Measurements from ENCODE around the gene INTS3. TPM values are rescaled to one million over a fixed set of nuclear protein-coding genes. Genes with fewer than 3 reads are reported as not detected.

INTS3 gene
- total and polyA plus RNA-seq, 3 experiments from 2014 or later: 11.9 to 61.1 (median 58.2) TPM

DNA sequence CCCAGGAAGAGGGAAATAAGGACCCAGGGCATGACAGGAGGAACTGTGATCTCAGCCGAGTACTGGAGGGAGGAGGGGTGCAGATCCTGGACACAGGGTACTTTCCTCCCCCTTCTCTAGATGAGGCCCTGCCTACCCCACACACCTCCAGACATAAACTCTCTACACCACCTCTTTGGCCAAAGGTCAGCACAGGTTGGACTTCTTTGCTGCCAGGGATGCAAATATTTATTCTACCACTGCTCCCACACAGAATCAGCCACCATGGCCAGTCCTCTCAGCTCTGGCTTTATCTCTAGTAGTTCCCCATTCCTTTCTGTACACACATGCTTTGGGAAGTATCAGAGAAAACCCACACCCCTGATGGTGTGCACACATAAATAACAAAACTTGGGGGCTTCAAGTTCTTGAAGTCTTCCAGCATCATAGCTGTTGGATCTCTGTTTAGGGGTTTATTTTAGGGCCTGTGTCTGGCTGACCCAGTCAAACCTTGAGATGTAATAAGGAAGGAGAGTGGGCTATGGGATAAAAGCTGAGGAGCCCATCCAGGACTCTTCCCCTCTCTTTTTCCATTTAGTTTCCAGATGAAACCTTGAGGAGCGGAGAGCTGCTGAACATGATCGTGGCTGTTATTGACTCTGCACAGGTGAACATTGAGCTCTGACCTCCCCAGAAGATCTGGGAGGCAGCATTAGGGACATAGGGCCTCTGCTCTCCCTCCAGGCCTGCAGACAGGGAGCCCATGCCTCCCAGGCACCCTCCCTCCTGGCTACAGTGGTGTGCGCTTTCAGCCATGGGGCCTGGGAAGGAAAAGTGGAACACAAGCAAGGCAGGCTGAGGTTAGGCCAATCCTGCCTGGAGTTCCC, 40.7 kb downstream of the INTS3 start:
- no peaks in the 10 kb centered on the region for H3K4me1 ChIP-seq (ENCODE audit: insufficient read depth, low read length)
- H3K9me3 ChIP-seq (ENCODE audit: low read length): no peaks in the 10 kb centered on the region
- Mint-ChIP-seq H3K27ac (peak overlapping the region in 2 of 8 donors; percentile 63 to 83), H3K4me1 (peaks cover 2 to 3% (median 3%) of the 10 kb centered on the region in 3 donors), H3K9me3 (no peaks in the 10 kb centered on the region), H3K27me3 (no peaks in the 10 kb centered on the region), H3K4me3 (no peak overlapping the region), H3K36me3 (peaks cover 0 to 80% (median 10%) of the 10 kb centered on the region in 3 donors)
- no peak for DNase-seq
- no peak overlapping the region for H3K4me3 ChIP-seq (ENCODE audit: low read length)
- no peak overlapping the region for H3K27ac ChIP-seq (ENCODE audit: low read depth, low read length)
- ChIA-PET POLR2A (no interaction called here), CTCF (no interaction called here)
- H3K36me3 ChIP-seq (ENCODE audit: insufficient read depth, low read length): peaks cover 26% of the 10 kb centered on the region
- H3K27me3 ChIP-seq (ENCODE audit: insufficient read depth, low read length, poor library complexity, severe bottlenecking): no peaks in the 10 kb centered on the region

DNA sequence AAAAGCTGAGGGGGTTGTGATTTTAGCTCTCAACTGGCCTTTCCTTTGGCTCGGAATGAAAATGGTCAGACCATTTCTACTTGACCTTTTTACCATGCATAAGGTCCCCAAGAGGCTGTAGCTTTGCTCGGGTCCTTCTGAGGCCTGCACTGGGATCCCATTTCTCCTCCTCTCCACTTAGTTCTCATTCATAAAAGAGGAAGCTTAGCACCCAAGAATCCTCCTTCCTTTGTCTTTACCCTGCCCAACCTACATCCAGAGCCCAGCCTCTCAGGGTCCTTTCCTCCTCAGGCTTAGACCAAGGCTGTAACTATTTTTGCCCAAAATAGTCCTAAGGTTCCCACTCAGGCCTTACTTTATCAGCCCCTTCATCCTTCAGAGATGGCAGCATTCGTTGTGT, 41.4 kb downstream of the INTS3 start:
- H3K9me3 ChIP-seq (ENCODE audit: low read length): no peaks in the 10 kb centered on the region
- Mint-ChIP-seq H3K4me3 (no peak overlapping the region), H3K27ac (peak overlapping the region in 3 of 8 donors; percentile 32 to 63 (median 47)), H3K4me1 (peaks cover 9 to 10% (median 10%) of the 10 kb centered on the region in 3 donors), H3K36me3 (peaks cover 0 to 75% (median 10%) of the 10 kb centered on the region in 3 donors), H3K27me3 (no peaks in the 10 kb centered on the region), H3K9me3 (no peaks in the 10 kb centered on the region)
- peaks cover 20% of the 10 kb centered on the region for H3K36me3 ChIP-seq (ENCODE audit: insufficient read depth, low read length)
- ChIA-PET POLR2A (no interaction called here), CTCF (no interaction called here)
- no peaks in the 10 kb centered on the region for H3K27me3 ChIP-seq (ENCODE audit: insufficient read depth, low read length, poor library complexity, severe bottlenecking)
- H3K4me1 ChIP-seq (ENCODE audit: insufficient read depth, low read length): peaks cover 3% of the 10 kb centered on the region
- no peak overlapping the region for H3K27ac ChIP-seq (ENCODE audit: low read depth, low read length)
- no peak for DNase-seq
- H3K4me3 ChIP-seq (ENCODE audit: low read length): no peak overlapping the region

DNA sequence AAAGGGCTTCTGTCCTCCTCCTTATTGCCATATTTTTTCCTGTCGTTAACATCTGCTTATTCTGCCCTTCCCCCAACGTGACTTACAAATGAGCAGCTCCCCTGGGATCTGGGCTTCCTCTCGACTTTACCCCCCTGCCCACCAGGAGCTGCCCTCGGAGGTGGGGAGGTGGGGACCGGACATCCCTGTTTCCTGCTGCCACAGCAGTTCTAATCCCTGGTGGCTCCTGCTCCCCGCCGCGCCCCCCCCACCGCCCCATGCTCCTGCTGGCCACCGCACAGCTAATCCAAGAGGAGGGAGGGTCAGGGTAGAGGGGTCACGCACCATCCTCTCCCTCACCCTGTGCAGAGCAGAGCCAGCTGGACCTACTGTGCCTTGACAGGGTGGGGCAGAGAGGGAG, 42.9 kb downstream of the INTS3 start:
- Histone ChIP-seq H3K9me3 (ENCODE audit: low read length) (no peaks in the 10 kb centered on the region), H3K4me3 (ENCODE audit: low read length) (no peak overlapping the region), H3K27ac (ENCODE audit: low read depth, low read length) (no peak overlapping the region), H3K27me3 (ENCODE audit: insufficient read depth, low read length, poor library complexity, severe bottlenecking) (no peaks in the 10 kb centered on the region), H3K36me3 (ENCODE audit: insufficient read depth, low read length) (peaks cover 20% of the 10 kb centered on the region), H3K4me1 (ENCODE audit: insufficient read depth, low read length) (peaks cover 11% of the 10 kb centered on the region)
- H3K36me3 Mint-ChIP-seq: peaks cover 0 to 63% (median 10%) of the 10 kb centered on the region in 3 donors
- DNase-seq: no peak
- no peaks in the 10 kb centered on the region for H3K9me3 Mint-ChIP-seq
- no peak overlapping the region for H3K4me3 Mint-ChIP-seq
- H3K27ac Mint-ChIP-seq: peak overlapping the region in 1 of 8 donors; percentile 26
- H3K27me3 Mint-ChIP-seq: no peaks in the 10 kb centered on the region
- H3K4me1 Mint-ChIP-seq: peaks cover 18 to 21% (median 19%) of the 10 kb centered on the region in 3 donors
- ChIA-PET POLR2A (interaction anchor here (0.6 kb wide), 1 partner anchor 36 kb away, joined by 4 read pairs; no protein-coding TSS in a partner anchor), CTCF (no interaction called here)

DNA sequence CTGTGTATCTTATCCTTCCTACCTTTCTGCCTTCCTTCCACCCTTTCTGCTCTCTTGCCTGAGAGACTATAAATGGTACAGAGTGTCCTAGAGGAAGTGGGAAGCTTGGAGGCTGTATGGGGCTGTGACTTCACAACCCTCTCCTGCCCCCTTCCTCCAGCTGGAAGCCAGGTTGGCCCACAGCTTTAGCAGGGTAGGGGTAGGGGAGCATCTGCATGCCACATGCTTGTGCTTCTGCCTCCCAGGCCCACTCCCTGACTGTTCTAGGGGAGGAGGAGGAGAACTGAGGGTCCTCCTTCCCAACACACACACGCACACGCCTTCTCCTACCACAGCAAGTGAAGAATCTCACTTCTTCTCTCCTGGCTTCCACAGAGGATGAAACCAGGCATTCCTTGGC, 43.4 kb downstream of the INTS3 start:
- Histone ChIP-seq H3K4me1 (ENCODE audit: insufficient read depth, low read length) (peaks cover 14% of the 10 kb centered on the region), H3K27ac (ENCODE audit: low read depth, low read length) (no peak overlapping the region), H3K9me3 (ENCODE audit: low read length) (no peaks in the 10 kb centered on the region), H3K4me3 (ENCODE audit: low read length) (no peak overlapping the region), H3K27me3 (ENCODE audit: insufficient read depth, low read length, poor library complexity, severe bottlenecking) (no peaks in the 10 kb centered on the region), H3K36me3 (ENCODE audit: insufficient read depth, low read length) (peaks cover 20% of the 10 kb centered on the region)
- no peaks in the 10 kb centered on the region for H3K27me3 Mint-ChIP-seq
- H3K36me3 Mint-ChIP-seq: peaks cover 0 to 60% (median 10%) of the 10 kb centered on the region in 3 donors
- ChIA-PET POLR2A (no interaction called here), CTCF (no interaction called here)
- peaks cover 21 to 24% (median 21%) of the 10 kb centered on the region in 3 donors for H3K4me1 Mint-ChIP-seq
- no peaks in the 10 kb centered on the region for H3K9me3 Mint-ChIP-seq
- H3K27ac Mint-ChIP-seq: no peak overlapping the region
- H3K4me3 Mint-ChIP-seq: no peak overlapping the region
- DNase-seq: no peak

DNA sequence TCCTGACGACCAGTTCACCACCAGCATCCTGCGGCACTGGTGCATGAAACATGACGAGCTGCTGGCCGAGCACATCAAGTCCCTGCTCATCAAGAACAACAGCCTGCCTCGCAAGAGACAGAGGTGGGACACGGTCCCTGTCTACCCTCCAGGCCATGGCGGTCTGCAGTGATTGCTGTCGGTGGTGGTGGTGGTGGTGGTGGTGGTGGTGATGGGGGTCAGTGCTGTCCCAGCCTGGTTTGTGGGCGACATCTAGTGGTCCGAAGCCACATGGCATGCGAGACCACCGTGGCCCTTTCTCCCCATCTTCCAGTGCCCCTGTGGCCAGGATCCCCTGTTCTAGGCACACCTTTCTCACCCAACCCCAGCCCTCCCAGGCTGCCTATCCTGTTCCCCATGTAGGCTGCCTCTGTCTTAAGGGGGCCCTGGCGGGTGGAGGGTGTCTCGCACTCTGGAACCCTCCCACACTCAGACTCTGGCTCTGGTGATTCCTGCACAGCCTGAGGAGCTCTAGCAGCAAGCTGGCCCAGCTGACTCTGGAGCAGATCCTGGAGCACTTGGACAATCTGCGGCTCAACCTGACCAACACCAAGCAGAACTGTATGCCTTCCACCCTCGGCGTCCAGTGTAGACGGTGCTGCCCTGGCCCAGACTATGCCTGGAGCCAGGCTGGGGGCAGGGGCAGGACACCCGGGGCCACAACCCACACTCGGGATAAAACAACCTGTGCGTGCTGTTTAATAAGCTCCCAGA, 44.2 kb downstream of the INTS3 start:
- Mint-ChIP-seq H3K9me3 (no peaks in the 10 kb centered on the region), H3K4me3 (no peak overlapping the region), H3K27me3 (no peaks in the 10 kb centered on the region), H3K27ac (peak overlapping the region in 2 of 8 donors; percentile 76 to 91), H3K36me3 (peaks cover 0 to 54% (median 9%) of the 10 kb centered on the region in 3 donors), H3K4me1 (peaks cover 27 to 32% (median 29%) of the 10 kb centered on the region in 3 donors)
- H3K36me3 ChIP-seq (ENCODE audit: insufficient read depth, low read length): peaks cover 18% of the 10 kb centered on the region
- H3K27me3 ChIP-seq (ENCODE audit: insufficient read depth, low read length, poor library complexity, severe bottlenecking): no peaks in the 10 kb centered on the region
- POLR2A ChIA-PET: interaction anchor here (1.0 kb wide), 1 partner anchor 8 kb away, joined by 3 read pairs; no protein-coding TSS in a partner anchor
- no peak overlapping the region for H3K27ac ChIP-seq (ENCODE audit: low read depth, low read length)
- no peak for DNase-seq
- H3K4me1 ChIP-seq (ENCODE audit: insufficient read depth, low read length): peaks cover 19% of the 10 kb centered on the region
- CTCF ChIA-PET: interaction anchor here (1.3 to 1.4 kb wide), 2 partner anchors 95 to 213 kb away, joined by 3 read pairs; no protein-coding TSS in a partner anchor
- no peaks in the 10 kb centered on the region for H3K9me3 ChIP-seq (ENCODE audit: low read length)
- H3K4me3 ChIP-seq (ENCODE audit: low read length): no peak overlapping the region

DNA sequence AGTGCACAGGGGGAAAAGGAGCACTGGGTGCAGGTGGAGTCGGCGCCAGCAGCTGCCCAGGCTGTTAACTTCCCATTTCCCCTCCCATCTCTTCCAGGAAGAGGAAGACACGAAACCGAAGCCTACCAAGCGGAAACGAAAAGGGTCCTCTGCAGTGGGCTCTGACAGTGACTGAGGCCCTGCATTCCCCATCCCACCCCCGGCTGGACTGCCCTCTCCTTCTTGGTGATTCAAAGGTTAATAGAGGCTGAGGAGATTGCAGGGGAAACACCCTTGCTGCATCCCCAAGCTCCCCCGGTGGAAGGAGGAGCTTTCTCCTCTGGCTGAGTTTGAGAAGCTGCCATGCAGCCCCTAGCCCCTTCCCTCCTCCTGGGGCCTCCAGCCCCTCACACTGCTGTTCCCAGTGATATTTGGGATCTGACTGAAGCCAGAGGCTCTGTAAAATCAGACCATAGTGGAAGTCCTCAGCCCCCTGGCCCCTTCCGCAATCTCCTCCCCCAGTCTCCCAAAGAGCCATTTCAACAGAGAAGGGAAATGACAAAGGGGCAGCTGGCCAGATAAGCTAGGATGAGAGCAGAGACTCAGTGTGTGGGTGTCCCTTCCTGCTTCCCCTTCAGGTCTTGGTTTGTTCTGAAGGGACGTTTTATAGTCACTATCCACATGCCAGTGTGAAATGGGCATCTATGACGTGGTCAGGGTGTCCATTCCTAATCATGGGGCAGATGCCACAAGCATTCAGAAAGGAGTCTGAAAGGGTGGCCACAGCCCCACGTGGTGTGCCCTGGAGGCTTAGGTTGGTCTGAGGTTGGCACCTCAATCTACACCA, 45.5 kb downstream of the INTS3 start:
- H3K4me1 ChIP-seq (ENCODE audit: insufficient read depth, low read length): peaks cover 19% of the 10 kb centered on the region
- no peak overlapping the region for H3K4me3 ChIP-seq (ENCODE audit: low read length)
- peaks cover 35 to 41% (median 37%) of the 10 kb centered on the region in 3 donors for H3K4me1 Mint-ChIP-seq
- H3K27me3 ChIP-seq (ENCODE audit: insufficient read depth, low read length, poor library complexity, severe bottlenecking): no peaks in the 10 kb centered on the region
- peak overlapping the region in 6 of 7 donors; percentile 33 to 90 (median 76) for H3K4me3 Mint-ChIP-seq
- no peaks in the 10 kb centered on the region for H3K27me3 Mint-ChIP-seq
- no peak overlapping the region for H3K27ac ChIP-seq (ENCODE audit: low read depth, low read length)
- CTCF ChIA-PET: interaction anchor here (1.3 to 1.4 kb wide), 2 partner anchors 96 to 211 kb away, joined by 3 read pairs; no protein-coding TSS in a partner anchor
- peaks cover 0 to 46% (median 3%) of the 10 kb centered on the region in 3 donors for H3K36me3 Mint-ChIP-seq
- H3K9me3 ChIP-seq (ENCODE audit: low read length): no peaks in the 10 kb centered on the region
- H3K27ac Mint-ChIP-seq: peak overlapping the region; percentile 50 to 93 (median 81)
- peaks cover 6% of the 10 kb centered on the region for H3K36me3 ChIP-seq (ENCODE audit: insufficient read depth, low read length)
- POLR2A ChIA-PET: interaction anchor here (0.8 to 1.0 kb wide), 2 partner anchors 10 to 191 kb away, joined by 3 read pairs; no protein-coding TSS in a partner anchor
- H3K9me3 Mint-ChIP-seq: no peaks in the 10 kb centered on the region
- DNase-seq: peak in 1 of 5 donors; percentile 19

DNA sequence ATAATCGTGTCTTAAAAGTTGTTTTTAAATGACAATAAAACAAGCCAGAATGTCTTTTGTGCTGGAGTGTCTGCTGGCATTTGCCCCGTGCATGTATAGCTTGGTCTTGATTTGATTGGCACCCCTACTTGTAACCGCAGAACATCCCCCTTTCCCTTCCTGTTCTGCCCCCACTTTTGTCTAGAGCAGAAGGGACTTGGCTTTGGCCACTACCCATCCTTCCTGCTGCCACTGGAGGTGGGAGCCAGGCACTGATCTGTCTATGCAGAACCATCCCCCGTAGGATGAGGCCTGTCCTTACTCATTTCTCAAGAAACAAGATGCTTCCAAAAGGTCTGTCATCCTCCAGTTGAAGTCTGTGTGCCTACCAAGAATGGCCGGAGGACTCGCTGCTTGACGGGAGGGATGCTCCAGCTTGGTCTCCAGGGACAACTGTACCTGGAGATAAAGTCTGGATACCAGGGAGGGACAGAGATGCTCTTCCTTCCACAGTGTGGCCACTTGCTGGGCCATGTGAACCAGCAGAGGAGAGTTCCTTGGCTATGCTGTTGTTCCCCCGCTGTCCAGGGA, 46.3 kb downstream of the INTS3 start:
- peak in 1 of 5 donors; percentile 35 for DNase-seq
- no peak overlapping the region for H3K4me3 ChIP-seq (ENCODE audit: low read length)
- H3K36me3 Mint-ChIP-seq: peaks cover 0 to 41% (median 2%) of the 10 kb centered on the region in 3 donors
- H3K9me3 ChIP-seq (ENCODE audit: low read length): no peaks in the 10 kb centered on the region
- H3K27ac ChIP-seq (ENCODE audit: low read depth, low read length): no peak overlapping the region
- POLR2A ChIA-PET: interaction anchor here (1.6 kb wide), 1 partner anchor 212 kb away, joined by 9 read pairs; the partner anchor contains the start of gene RAB13
- CTCF ChIA-PET: no interaction called here
- peak overlapping the region; percentile 33 to 96 (median 86) for H3K4me3 Mint-ChIP-seq
- peaks cover 19% of the 10 kb centered on the region for H3K4me1 ChIP-seq (ENCODE audit: insufficient read depth, low read length)
- H3K27me3 ChIP-seq (ENCODE audit: insufficient read depth, low read length, poor library complexity, severe bottlenecking): no peaks in the 10 kb centered on the region
- no peaks in the 10 kb centered on the region for H3K27me3 Mint-ChIP-seq
- H3K27ac Mint-ChIP-seq: peak overlapping the region; percentile 54 to 93 (median 84)
- H3K4me1 Mint-ChIP-seq: peaks cover 37 to 41% (median 39%) of the 10 kb centered on the region in 3 donors
- H3K36me3 ChIP-seq (ENCODE audit: insufficient read depth, low read length): no peaks in the 10 kb centered on the region
- no peaks in the 10 kb centered on the region for H3K9me3 Mint-ChIP-seq
